ENCODE data around the gene DMXL1.

DMXL1 gene

GRCh38 chr5:119212676-119213075, 141.8 kb downstream of the DMXL1 start:
- ChIA-PET CTCF (no interaction called here), POLR2A (no interaction called here)
- Histone ChIP-seq H3K4me1 (ENCODE audit: control insufficient read depth, insufficient read depth, low read length) (no peaks in the 10 kb centered on the region), H3K36me3 (ENCODE audit: control insufficient read depth in 2 of 2, insufficient read depth in 1 of 2, low read length in 2 of 2) (peaks cover 0 to 14% of the 10 kb centered on the region in 2 experiments; a peak in 2 of 3 replicates), H3K9me3 (ENCODE audit: control insufficient read depth, insufficient read depth, low read depth, low read length) (no peaks in the 10 kb centered on the region), H3K27ac (ENCODE audit: extremely low read depth, low read depth, low read length) (no peak overlapping the region), H3K4me3 (ENCODE audit: low read depth, low read length) (no peak overlapping the region)
- TF ChIP-seq ZNF843 (tag by site-specific recombination; IDR thresholded peaks at IDR 0.05), result no peak
- TF ChIP-seq PBX3 (CRISPR knock-in tag; IDR thresholded peaks at IDR 0.05), result no peak
- no peak for TF ChIP-seq ZEB2 (tag by site-specific recombination; IDR thresholded peaks at IDR 0.05)
- TF ChIP-seq ZNF10 (tag by site-specific recombination; IDR thresholded peaks at IDR 0.05), result no peak
- no peak for TF ChIP-seq ATF2 (tag by site-specific recombination; IDR thresholded peaks at IDR 0.05; ENCODE audit: low read depth)
- no peak for TF ChIP-seq ZNF433 (tag by site-specific recombination; IDR thresholded peaks at IDR 0.05; ENCODE audit: low read depth)
- no peak for TF ChIP-seq ZNF266 (tag by site-specific recombination; IDR thresholded peaks at IDR 0.05; ENCODE audit: low read depth)
- TF ChIP-seq ZNF350 (tag by site-specific recombination; IDR thresholded peaks at IDR 0.05), result no peak
- no peak for TF ChIP-seq ZNF132 (tag by site-specific recombination; IDR thresholded peaks at IDR 0.05; ENCODE audit: borderline replicate concordance)
- no peak for TF ChIP-seq ZSCAN18 (tag by site-specific recombination; IDR thresholded peaks at IDR 0.05)

GRCh38 chr5:119217183-119217582, 146.3 kb downstream of the DMXL1 start:
- Histone ChIP-seq H3K27ac (ENCODE audit: extremely low read depth, low read depth, low read length) (no peak overlapping the region), H3K9me3 (ENCODE audit: control insufficient read depth, insufficient read depth, low read depth, low read length) (no peaks in the 10 kb centered on the region), H3K4me1 (ENCODE audit: control insufficient read depth, insufficient read depth, low read length) (peaks cover 4% of the 10 kb centered on the region; the same call in 1 of the 2 replicates), H3K4me3 (ENCODE audit: low read depth, low read length) (no peak overlapping the region), H3K36me3 (ENCODE audit: control insufficient read depth in 2 of 2, insufficient read depth in 1 of 2, low read length in 2 of 2) (peaks cover 6 to 21% of the 10 kb centered on the region in 2 experiments)
- CTCF ChIA-PET, result interaction anchor here (0.6 to 2.4 kb wide), 2 partner anchors 195 to 230 kb away, joined by 5 to 12 read pairs; no protein-coding TSS in a partner anchor
- POLR2A ChIA-PET, result no interaction called here
- TF ChIP-seq ZBTB44 (tag by site-specific recombination; IDR thresholded peaks at IDR 0.05) (no peak), ZNF621 (tag by site-specific recombination; IDR thresholded peaks at IDR 0.05) (no peak), ZNF311 (tag by site-specific recombination; IDR thresholded peaks at IDR 0.05; ENCODE audit: borderline replicate concordance) (no peak), ZNF555 (tag by site-specific recombination; conservative IDR thresholded peaks at IDR 0.05) (no peak), RBAK (tag by site-specific recombination; IDR thresholded peaks at IDR 0.05) (no peak), ZBTB8A (tag by site-specific recombination; IDR thresholded peaks at IDR 0.05) (no peak), SETDB1 (IDR thresholded peaks at IDR 0.05; ENCODE audit: insufficient read length, low read length) (no peak), ZNF302 (tag by site-specific recombination; IDR thresholded peaks at IDR 0.05; ENCODE audit: low read depth) (no peak), PRDM1 (tag by site-specific recombination; IDR thresholded peaks at IDR 0.05) (no peak), TSHZ1 (tag by site-specific recombination; IDR thresholded peaks at IDR 0.05; ENCODE audit: borderline replicate concordance) (no peak), ZNF558 (tag by site-specific recombination; IDR thresholded peaks at IDR 0.05) (no peak), ZNF530 (tag by site-specific recombination; IDR thresholded peaks at IDR 0.05; ENCODE audit: low read depth) (no peak), ZNF280C (tag by site-specific recombination; IDR thresholded peaks at IDR 0.05) (no peak), ZNF837 (tag by site-specific recombination; IDR thresholded peaks at IDR 0.05) (no peak), ZNF654 (tag by site-specific recombination; IDR thresholded peaks at IDR 0.05; ENCODE audit: low read depth) (no peak)

All from HEK293 (cell line).